Thyroid gland (tissue), 4 donors: ENCODE results near the gene CNKSR2. TPM values are rescaled to one million over a fixed set of nuclear protein-coding genes. Genes with fewer than 3 reads are reported as not detected.

Experiments used
- DNase-seq, 2 donors: peaks; one replicate each; pipeline ENCODE4 v3.0.0-alpha.2; 2019
- H3K27ac ChIP-seq, 3 donors: fragments of 200-600 bp; sonication (generic); 1 replicate in 2 of 3; 2 replicates in 1 of 3; pipeline ENCODE4 v1.5.1; 2016 to 2019; ENCODE audit warnings: mild to moderate bottlenecking in 1 of 3, moderate library complexity in 1 of 3
- H3K27me3 ChIP-seq: fragments of 200-600 bp; sonication (generic); one replicate; pipeline ENCODE4 v1.5.1; 2019
- H3K36me3 ChIP-seq, 2 donors: fragments of 200-600 bp; sonication (generic); one replicate each; pipeline ENCODE4 v1.5.1; 2016 to 2019
- H3K4me1 ChIP-seq, 2 donors: fragments of 200-600 bp; sonication (generic); one replicate each; pipeline ENCODE4 v1.5.1; 2017 to 2019
- H3K4me3 ChIP-seq, 3 donors: fragments of 200-600 bp; sonication (generic); replicated peaks in 1 of 3; 1 replicate in 2 of 3; 2 replicates in 1 of 3; pipeline ENCODE4 v1.5.1; 2016; ENCODE audit warnings: mild to moderate bottlenecking in 1 of 3
- H3K9me3 ChIP-seq: fragments of 200-600 bp; sonication (generic); one replicate; pipeline ENCODE4 v1.5.1; 2017
- CTCF ChIP-seq, 6 experiments: fragments of 200-600 bp in 3 of 6; fragments of 450-650 bp in 3 of 6; sonication (generic) in 3 of 6; IDR thresholded peaks; one replicate each; pipeline ENCODE4 v1.5.1; 2016 to 2019; ENCODE audit warnings: antibody characterized with exemption in 6 of 6, mild to moderate bottlenecking in 2 of 6, inconsistent platforms in 1 of 6, moderate library complexity in 1 of 6
- POLR2A ChIP-seq, 2 donors: fragments of 450-650 bp; IDR thresholded peaks; one replicate each; pipeline ENCODE4 v1.6.1; 2017; ENCODE audit warnings: antibody characterized with exemption in 2 of 2, mild to moderate bottlenecking in 2 of 2, moderate library complexity in 1 of 2
- WGBS, 2 donors: methylation state at CpG; one replicate each; pipeline ENCODE4 v1.1.5; 2017; 5-methylcytosine and 5-hydroxymethylcytosine counted together
- intact Hi-C: fragments of 100-400 bp; cut with DNase I; formaldehyde crosslinking; loops from one replicate; pipeline ENCODE4 v1.15.1; 2023
- total RNA-seq, 4 donors: library from RNA; depleted of rRNA; stranded (reverse); fragments of >200 nt; gene quantifications; one replicate each; pipeline ENCODE4 v1.2.3, GENCODE V29; 2016

CNKSR2 gene
- total RNA-seq, 4 donors from 2014 or later, result 4.2 to 10.9 (median 7.3) TPM

GRCh38 chrX:21487832-21488231 lies 113.6 kb downstream of the CNKSR2 start:
- no peak for DNase-seq
- 36 to 39% methylated on average over 1 of the region's 1 CpG for WGBS, 2 donors
- no peaks in the 10 kb centered on the region for H3K36me3 ChIP-seq
- no peaks in the 10 kb centered on the region for H3K9me3 ChIP-seq
- intact Hi-C loops, result no loop called here
- no peak overlapping the region for H3K27ac ChIP-seq
- no peak overlapping the region for H3K4me3 ChIP-seq
- no peaks in the 10 kb centered on the region for H3K4me1 ChIP-seq
- no peak for TF ChIP-seq CTCF (IDR thresholded peaks at IDR 0.05)
- TF ChIP-seq POLR2A (IDR thresholded peaks at IDR 0.05), result no peak
- H3K27me3 ChIP-seq, result no peaks in the 10 kb centered on the region

GRCh38 chrX:21490341-21490740 lies 116.1 kb downstream of the CNKSR2 start:
- Histone ChIP-seq H3K27ac (no peak overlapping the region), H3K9me3 (no peaks in the 10 kb centered on the region), H3K4me3 (no peak overlapping the region), H3K27me3 (no peaks in the 10 kb centered on the region), H3K4me1 (no peaks in the 10 kb centered on the region), H3K36me3 (no peaks in the 10 kb centered on the region)
- TF ChIP-seq POLR2A (IDR thresholded peaks at IDR 0.05) (no peak), CTCF (IDR thresholded peaks at IDR 0.05) (no peak)
- no peak for DNase-seq
- intact Hi-C loops, result no loop called here
- WGBS, 2 donors, result 80 to 89% methylated on average over 4 of the region's 4 CpGs

GRCh38 chrX:21493226-21493830 lies 119.1 kb downstream of the CNKSR2 start:
- Histone ChIP-seq H3K4me3 (no peak overlapping the region), H3K27me3 (no peaks in the 10 kb centered on the region), H3K36me3 (no peaks in the 10 kb centered on the region), H3K27ac (no peak overlapping the region), H3K4me1 (no peaks in the 10 kb centered on the region), H3K9me3 (no peaks in the 10 kb centered on the region)
- TF ChIP-seq POLR2A (IDR thresholded peaks at IDR 0.05) (no peak), CTCF (IDR thresholded peaks at IDR 0.05) (no peak)
- DNase-seq, result no peak
- 81 to 89% methylated on average over 1 of the region's 1 CpG for WGBS, 2 donors
- intact Hi-C loops, result no loop called here

GRCh38 chrX:21503593-21503992 lies 129.4 kb downstream of the CNKSR2 start:
- 89 to 92% methylated on average over 3 of the region's 3 CpGs for WGBS, 2 donors
- intact Hi-C loops, result no loop called here
- H3K4me3 ChIP-seq, result no peak overlapping the region

GRCh38 chrX:21509912-21510311 lies 135.7 kb downstream of the CNKSR2 start:
- TF ChIP-seq CTCF (IDR thresholded peaks at IDR 0.05), result no peak
- no peak for TF ChIP-seq POLR2A (IDR thresholded peaks at IDR 0.05)

More at GRCh38 chrX:21503593-21503992, 129.4 kb downstream of the CNKSR2 start:
- no peak overlapping the region for H3K27ac ChIP-seq
- no peaks in the 10 kb centered on the region for H3K9me3 ChIP-seq
- TF ChIP-seq POLR2A (IDR thresholded peaks at IDR 0.05) (no peak), CTCF (IDR thresholded peaks at IDR 0.05) (no peak)
- no peaks in the 10 kb centered on the region for H3K4me1 ChIP-seq
- no peak for DNase-seq
- no peaks in the 10 kb centered on the region for H3K36me3 ChIP-seq
- H3K27me3 ChIP-seq, result no peaks in the 10 kb centered on the region

More at GRCh38 chrX:21509912-21510311, 135.7 kb downstream of the CNKSR2 start:
- H3K4me1 ChIP-seq, result no peaks in the 10 kb centered on the region
- H3K36me3 ChIP-seq, result no peaks in the 10 kb centered on the region
- no peak overlapping the region for H3K4me3 ChIP-seq
- no peaks in the 10 kb centered on the region for H3K9me3 ChIP-seq
- intact Hi-C loops, result no loop called here
- H3K27ac ChIP-seq, result no peak overlapping the region
- H3K27me3 ChIP-seq, result no peaks in the 10 kb centered on the region
- DNase-seq, result no peak
